HG03521 (cell line): ENCODE measurements around the gene CHKB.
"Not testable (repeated sequence)": the region's sequence is repeated elsewhere in the genome, so short reads cannot be mapped to it uniquely, and the experiment has no call there.

Experiments used
- ATAC-seq: cut with Tn5 transposase; IDR thresholded peaks from one replicate; pipeline ENCODE4 v1.9.1; 2021; ENCODE audit warnings: mild to moderate bottlenecking, moderate library complexity; ENCODE audit not compliant: unreplicated experiment

The CHKB gene

DNA sequence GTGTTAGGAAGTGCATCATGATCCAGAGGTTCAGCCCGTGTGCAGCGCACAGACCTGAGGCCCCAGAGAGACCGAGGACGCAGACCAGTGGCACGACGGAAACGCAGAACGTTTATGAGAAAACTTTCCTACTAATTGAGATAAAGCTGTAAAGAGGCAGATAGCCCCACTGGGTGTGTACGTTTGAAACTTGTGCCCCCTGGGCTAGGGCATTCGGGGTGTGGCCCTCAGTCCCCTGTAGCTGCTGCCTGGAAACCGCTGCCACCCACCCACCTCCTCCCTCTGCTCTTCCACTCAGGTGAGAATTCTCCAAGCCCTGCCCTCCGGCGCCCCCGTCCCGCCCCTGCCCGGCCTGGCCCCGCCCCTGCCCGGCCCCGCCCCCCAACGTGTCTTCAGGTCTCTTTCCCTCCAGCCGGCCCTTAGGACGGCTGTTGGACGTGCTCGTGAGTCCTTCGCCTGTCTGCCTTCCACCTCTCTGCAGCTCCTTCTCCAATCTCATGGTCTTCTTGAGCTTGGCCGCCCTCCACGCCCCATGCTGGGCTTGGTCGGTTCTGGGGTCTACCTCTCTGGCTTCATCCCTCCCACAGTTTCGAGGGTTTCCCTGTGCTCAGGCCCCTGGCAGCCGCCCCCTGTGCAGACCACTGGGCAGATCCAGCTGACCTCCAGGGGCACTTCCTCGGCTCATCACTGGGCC, 30.0 kb upstream of the CHKB start:
- ATAC-seq = no peak

DNA sequence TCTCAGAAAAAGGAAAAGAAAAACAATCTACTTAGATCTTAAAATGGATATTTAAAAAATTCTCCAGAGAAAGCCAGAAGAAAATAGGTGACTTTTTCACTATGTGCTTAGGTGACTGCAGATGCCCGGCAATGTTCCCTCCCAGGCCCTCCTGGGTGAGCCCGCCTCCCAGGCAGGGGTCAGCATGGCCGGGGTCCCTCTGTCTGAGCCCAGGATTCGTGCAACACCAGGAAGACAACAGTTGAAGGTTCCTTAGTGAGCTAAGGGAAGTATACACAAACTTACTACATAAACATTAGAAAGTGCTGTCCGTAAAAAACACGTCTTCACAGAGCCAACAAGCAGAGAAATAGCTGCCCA, 29.5 kb upstream of the CHKB start:
- no peak for ATAC-seq

DNA sequence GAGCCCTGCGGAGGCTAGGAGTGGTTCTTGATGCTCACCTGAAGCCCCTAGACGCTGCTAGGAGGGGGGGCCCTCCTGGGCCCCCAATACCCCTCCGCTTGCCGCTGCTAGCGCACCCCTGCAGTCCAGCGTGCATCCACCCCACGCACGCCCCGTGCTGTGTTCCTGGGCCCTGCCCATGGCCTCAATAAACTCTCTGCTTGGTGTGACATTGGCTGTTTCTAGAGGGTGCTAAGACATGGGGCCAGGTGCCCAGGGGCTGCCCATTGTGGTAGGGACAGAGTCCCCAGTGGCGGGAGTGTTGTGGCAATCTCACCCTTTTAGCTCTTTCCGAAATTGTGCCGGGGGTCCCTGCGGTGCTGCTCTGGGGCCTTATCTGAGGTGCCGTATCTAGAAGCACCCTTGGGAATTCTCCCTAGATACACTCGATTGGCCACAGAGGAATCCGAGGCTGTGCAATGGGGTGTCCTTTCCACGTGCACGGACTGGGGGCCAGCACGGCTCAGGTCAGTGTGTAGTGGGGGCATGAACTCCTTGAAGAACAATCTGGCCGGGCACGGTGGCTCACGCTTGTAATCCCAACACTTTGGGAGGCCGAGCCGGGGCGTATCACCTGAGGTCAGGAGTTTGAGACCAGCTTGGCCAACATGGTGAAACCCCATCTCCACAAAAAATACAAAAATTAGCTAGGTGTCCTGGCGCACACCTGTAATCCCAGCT, 28.9 kb upstream of the CHKB start:
- ATAC-seq = no peak

DNA sequence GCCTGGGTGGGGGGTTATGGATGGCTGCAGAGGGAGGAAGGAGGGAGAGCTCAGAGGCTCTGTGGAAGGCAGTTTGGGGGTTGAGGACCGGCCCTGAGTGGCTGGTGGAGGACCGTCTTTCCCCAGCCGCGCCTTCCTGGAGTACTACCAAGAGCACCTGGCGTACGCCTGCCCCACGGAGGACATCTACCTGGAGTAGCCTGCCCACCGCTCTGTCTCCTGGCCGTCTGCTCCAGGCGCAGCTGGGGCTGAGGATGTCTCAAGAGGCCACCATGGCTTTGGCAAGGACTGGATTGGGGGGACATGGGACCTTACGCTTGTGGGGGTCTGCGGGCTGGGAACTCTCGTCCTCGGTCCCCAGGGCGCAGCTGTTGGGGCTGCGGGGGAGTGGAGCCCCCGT, 27.9 kb upstream of the CHKB start:
- ATAC-seq = no peak

DNA sequence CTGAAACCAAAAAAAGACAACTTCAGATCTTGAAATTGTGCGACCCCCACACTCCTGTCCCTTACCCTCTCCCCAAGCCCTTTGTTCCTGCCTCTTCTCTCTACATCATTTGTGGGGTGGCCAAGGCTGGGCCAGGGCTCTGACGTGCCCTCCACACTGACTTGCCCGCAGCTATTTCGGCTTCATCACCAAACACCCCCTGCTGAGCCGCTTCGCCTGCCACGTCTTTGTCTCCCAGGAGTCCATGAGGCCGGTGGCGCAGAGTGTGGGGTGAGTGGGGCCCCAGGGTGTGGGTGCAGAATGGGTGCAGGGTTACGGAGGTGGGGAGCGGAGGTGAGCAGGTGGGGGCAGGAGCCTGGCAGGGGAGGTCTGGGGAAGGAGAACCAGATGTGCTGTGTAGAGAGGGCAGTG, 27.4 kb upstream of the CHKB start:
- no peak for ATAC-seq

DNA sequence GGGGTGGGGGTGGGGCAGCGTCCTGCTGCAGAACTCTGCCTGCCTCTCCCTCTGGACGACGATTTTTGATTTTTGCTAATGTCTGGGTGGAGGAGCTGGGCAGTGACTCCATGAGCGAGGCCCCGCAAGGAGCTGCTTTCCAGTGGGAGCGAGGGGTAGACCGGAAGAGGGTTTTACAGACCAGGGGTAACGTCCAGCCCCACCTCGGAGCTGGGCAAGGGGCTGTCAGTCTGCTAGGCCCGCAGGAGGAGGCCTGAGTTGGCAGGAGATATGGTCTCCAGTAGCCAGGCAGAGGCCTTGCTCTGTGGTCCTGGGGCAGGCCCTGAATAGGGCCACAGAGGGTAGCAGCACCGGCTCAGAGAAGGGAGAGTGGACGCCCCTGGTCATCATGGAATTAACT, 26.9 kb upstream of the CHKB start:
- ATAC-seq = no peak

DNA sequence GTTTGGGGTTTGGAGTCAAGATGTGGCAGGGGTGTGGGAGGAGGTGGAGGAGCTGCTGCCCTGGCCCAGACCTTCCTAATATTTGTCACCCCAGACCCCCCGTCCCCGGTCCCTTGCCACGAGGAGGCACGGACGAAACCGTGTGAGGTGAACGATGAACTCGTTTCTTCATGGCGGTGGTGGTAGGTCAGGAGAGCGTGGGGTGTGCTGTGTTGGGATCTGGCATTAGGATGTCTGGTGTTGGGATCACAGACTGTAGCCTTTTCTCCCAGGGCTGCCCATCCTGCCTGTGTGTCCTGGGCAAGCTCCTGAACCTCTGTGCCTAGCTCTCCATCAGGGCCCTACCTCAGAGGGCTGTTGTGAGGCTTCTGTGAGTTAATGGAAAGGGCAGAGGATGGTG, 26.3 kb upstream of the CHKB start:
- no peak for ATAC-seq

DNA sequence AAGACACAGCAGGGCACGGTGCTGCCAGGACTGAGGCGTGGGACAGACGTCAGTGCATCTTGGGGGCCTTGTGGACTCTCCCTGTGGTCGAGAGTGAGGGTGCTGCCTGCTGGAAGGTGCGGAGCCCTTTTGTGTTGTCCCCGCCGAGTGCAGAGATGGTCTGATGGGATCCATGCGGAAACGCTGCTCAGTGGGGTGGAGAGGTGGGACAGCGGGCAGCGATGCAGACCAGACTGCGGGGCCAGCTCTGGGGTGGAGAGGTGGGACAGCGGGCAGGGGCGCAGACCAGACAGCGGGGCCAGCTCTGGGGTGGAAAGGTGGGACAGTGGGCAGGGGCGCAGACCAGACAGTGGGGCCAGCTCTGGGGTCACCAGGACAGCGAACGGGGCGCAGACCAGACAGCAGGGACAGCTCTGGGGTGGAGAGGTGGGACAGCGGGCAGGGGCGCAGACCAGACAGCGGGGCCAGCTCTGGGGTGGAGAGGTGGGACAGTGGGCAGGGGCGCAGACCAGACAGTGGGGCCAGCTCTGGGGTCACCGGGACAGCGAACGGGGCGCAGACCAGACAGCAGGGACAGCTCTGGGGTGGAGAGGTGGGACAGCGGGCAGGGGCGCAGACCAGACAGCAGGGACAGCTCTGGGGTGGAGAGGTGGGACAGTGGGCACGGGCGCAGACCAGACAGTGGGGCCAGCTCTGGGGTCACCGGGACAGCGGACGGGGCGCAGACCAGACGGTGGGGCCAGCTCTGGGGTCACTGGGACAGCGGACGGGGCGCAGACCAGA, 25.6 kb upstream of the CHKB start:
- not testable (repeated sequence) for ATAC-seq

DNA sequence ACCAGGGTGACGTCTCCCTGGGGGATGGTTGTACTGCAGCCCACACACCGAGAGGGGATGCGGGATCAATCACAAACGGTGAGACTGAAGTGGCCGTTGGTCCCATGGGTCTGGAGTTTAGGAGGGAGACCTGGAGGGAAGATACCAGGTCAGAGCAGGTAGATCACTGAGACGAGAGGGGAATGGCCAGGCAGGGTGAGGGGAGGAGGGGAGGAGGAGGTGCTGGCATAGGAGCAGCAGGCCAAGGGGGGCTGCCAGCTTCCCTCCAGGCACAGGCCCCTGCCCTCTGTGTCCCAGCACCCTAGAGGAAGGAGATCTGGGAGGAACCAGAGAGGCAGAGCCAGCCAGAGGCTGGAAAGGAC, 25.0 kb upstream of the CHKB start:
- no peak for ATAC-seq

DNA sequence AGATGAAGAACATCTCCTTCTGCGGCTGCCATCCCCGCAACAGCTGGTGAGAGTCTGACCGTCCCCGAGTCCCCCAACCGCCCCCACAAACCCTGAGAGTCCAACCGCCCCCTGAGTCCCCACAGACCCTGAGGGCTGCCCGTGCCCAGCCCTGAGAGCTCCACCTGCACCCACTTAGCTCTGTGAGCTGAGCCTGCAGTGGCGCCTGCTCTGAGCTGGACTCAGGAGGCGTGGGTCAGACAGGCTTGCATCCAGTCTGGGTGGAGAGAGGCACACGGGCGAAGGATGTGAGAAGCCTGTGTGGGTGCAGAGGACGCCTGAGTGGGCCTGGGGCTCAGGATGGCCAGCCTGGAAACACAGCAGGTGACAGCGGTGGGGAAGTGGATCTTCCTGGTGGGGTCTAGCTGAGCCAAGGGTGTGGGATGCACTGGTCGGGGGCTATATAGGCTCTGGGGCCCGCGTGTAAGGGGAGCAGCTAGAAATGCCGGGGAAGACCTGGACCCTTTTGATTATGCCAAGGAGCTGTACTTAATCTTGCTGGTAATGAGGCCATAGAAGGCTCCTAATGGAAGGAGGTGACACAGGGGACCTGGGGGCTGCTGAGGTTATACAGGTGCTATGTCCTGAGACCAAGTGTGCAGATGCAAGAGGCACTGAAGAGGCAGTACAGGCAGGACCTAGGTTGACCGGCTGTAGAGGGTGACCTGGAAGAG, 24.5 kb upstream of the CHKB start:
- no peak for ATAC-seq

DNA sequence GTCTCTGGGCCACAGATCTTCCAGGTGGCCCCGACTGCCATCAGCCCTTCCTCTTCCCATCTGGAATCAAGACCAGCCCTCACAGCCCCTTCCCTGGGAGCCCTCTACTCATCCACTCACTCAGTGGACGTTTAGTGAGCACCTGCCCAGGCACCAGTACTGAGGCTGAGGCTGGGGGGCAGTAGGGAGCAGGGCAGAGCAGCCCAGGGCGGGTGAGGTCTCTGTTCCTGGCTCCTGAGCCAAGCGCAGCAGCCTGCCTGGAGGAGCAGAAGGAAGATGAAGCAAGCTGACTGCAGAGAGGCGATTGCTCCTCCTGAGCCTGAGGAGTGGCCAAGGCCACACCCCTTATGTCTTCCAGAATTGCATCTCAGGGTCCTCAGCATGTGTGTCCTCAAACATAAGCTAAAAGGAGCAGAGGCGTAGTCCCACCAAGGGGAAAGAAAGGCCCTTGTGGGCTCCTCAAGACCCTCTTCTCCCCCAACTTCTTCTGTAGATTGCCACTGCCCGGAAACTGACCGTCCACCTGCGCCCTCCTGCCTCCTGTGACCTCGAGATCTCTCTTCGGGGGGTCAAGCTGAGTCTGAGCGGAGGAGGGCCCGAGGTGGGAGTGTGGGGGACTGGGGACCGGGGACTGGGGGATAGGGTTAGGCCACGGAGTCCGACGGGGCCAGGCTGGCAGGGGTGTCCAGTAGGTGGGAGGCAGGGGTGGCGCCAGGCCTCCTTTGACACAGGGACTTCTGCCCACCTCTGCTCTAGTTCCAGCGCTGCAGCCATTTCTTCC, 23.7 kb upstream of the CHKB start:
- no peak for ATAC-seq

DNA sequence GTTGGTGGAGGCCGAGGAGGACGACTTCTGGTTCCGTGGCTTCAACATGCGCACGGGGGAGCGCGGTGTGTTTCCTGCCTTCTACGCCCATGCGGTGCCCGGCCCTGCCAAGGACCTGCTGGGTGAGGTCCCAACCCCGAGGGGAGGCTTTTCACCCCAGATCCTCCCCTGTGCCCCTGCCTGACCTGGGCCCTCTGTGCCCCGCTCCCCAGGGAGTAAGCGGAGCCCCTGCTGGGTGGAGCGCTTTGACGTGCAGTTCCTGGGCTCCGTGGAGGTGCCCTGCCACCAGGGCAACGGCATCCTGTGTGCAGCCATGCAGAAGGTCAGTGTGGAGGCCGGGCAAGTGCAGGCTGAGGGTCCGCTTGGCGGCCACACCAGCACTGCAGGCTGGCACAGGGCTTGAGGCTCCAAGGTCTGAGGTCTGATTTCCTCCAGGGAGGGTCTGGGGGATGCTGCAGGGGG, 23.0 kb upstream of the CHKB start:
- no peak for ATAC-seq

DNA sequence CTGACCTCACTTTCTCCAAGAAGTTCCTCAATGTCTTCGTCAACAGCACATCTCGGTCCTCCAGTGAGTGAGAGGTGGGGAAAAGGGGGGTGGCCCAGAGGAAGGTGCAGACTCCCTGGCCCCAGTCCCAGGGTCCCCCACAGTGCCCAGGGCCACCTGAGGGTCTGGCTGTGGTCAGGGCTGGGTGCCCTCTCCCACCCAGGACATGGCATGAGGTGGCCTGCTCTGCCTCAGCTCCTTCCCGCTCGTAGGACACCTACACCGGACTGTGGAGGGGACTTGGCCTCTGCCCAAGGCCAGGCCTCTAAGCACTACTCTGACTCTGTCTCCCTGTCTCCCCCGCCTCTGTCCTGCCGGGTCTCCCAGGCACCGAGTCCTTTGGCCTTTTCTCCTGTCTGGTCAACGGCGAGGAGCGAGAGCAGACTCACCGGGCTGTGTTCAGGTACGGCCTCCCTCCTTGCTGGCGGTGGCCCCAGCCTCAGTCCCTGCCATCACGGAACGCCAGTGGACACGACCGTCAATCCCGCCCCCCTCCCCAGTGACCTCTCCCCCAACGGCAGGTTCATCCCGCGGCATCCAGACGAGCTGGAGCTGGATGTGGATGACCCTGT, 22.5 kb upstream of the CHKB start:
- no peak for ATAC-seq

DNA sequence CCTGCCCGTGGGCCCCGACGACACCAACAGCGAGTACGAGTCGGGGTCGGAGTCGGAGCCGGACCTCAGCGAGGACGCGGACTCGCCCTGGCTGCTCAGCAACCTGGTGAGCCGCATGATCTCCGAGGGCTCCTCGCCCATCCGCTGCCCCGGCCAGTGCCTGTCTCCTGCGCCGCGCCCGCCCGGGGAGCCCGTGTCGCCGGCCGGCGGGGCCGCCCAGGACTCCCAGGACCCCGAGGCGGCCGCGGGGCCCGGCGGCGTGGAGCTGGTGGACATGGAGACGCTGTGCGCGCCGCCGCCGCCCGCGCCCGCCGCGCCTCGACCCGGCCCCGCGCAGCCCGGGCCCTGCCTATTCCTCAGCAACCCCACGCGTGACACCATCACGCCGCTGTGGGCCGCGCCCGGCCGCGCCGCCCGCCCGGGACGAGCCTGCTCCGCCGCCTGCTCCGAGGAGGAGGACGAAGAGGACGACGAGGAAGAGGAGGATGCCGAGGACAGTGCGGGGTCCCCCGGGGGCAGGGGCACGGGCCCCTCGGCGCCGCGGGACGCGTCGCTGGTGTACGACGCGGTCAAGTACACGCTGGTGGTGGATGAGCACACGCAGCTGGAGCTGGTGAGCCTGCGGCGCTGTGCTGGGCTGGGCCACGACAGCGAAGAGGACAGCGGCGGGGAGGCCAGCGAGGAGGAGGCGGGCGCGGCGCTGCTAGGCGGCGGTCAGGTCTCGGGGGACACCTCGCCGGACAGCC, 21.8 kb upstream of the CHKB start:
- ATAC-seq = no peak

DNA sequence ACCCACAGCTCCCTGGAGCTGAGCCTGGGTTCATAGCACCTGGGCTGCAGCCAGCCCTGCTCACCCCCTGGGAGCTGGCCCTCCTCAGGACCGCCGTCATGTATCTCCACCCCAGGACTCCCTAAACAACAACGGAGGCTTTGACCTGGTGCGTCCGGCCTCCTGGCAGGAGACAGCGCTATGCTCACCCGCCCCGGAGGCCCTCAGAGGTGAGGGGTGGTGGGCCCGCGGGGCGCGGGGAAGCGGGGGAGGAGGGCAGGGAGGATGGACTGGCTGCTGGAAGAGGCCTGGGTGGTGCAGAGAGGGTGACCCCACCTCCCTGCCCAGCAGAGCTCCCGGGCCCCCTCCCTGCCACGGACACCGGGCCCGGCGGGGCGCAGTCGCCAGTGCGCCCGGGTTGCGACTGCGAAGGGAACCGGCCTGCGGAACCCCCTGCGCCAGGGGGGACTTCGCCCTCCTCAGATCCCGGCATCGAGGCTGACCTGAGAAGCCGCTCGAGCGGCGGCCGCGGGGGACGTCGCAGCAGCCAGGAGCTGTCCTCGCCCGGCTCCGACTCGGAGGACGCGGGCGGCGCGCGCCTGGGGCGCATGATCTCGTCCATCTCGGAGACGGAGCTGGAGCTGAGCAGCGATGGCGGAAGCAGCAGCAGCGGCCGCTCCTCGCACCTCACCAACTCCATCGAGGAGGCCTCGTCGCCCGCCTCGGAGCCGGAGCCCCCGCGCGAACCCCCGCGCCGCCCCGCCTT, 21.0 kb upstream of the CHKB start:
- no peak for ATAC-seq

DNA sequence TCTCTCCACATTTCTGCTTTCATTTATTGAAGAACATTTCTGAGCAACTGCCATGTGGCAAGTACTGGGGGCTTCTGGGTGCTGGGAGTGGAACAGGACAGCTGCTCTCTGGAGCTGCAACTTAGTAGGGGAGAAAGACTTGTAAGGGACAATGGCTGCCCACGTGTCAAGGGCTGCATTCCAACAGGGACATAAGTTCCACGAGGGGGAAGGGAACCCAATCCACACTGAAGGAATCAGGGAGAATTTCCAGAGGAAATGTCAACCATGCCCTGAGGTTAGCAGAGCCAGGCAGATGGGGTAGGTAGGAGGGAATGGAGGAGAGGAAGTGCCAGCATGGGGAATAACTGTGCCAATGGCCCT, 19.7 kb upstream of the CHKB start:
- ATAC-seq = no peak

DNA sequence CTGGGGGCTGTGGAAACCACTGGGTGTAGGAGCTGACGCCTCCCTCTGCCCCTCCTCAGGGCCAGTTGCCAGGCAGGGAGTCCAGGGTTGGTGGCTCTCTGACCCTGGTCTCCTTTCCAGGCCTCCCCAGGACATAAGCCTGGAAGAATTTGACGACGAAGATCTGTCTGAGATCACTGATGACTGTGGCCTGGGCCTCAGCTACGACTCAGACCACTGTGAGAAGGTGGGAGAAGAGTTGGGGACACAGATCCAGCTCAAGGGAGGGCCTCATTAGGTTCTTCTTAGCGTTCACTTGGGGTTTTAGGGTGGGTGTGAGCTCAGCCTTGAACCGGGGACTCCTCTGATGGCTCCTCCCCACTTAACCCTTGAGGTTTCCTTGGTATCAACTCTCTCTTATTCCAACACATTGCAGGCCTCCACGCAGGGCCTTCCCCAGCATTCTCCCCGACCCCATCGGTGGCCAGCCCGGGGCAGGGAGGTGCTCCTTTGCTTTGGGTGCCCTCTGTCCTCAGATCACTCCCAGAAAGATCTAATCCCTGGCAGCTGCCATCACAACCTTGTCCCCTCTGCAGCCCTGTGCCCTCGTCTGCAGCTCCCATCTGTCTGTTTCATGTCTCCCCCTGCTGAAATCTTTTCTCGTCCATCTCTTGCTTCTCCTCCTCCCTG, 19.2 kb upstream of the CHKB start:
- ATAC-seq = no peak

DNA sequence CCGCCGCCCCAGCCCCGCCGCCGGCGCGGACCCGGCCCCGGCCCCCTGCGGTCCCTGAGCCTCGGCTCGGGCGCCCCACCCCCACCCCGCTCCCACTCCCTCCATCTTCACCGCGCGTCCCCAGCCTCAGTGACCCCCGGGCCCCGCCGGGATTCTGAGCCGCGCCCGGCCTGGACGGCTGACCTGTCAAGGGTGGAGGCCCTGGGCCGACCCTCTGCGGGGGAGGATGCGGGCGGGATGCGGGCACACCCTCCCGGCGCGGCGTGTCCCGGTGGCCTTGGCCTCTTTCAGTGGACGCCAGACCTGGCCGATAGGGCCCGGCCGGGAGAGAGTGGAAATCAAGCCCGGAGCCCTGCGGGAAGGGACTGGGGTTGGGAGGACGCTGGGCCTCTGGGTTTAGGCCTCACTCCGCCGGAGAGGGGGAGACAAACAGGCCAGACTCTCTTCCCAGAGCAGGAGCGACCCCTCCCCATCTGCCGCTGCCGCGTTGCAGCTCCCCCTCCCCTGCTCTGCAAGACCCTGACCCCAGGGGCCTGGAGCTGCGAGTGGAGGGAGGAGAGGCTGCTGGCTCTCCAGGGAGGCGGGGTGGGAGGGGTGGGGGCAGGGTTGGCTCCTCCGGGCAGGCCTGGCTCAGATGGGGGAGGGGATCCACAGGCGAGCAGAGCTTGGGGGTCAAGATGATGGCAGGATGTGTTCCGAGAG, 18.5 kb upstream of the CHKB start:
- no peak for ATAC-seq
